AG09319 (cell line): ENCODE data around the gene NPIPA5.
"Not testable (repeated sequence)": the region's sequence is repeated elsewhere in the genome, so short reads cannot be mapped to it uniquely, and the experiment has no call there.

Experiments
- DNase-seq: peaks from one replicate; pipeline ENCODE4 v3.0.0-alpha.2; 2010; ENCODE audit warnings: low read depth; ENCODE audit errors: extremely low read depth
- CTCF ChIP-seq: IDR thresholded peaks from 2 replicates; pipeline ENCODE4 v1.5.1; 2011; ENCODE audit warnings: low read depth, mild to moderate bottlenecking, inconsistent platforms, low read length, moderate library complexity

Gene NPIPA5

DNA sequence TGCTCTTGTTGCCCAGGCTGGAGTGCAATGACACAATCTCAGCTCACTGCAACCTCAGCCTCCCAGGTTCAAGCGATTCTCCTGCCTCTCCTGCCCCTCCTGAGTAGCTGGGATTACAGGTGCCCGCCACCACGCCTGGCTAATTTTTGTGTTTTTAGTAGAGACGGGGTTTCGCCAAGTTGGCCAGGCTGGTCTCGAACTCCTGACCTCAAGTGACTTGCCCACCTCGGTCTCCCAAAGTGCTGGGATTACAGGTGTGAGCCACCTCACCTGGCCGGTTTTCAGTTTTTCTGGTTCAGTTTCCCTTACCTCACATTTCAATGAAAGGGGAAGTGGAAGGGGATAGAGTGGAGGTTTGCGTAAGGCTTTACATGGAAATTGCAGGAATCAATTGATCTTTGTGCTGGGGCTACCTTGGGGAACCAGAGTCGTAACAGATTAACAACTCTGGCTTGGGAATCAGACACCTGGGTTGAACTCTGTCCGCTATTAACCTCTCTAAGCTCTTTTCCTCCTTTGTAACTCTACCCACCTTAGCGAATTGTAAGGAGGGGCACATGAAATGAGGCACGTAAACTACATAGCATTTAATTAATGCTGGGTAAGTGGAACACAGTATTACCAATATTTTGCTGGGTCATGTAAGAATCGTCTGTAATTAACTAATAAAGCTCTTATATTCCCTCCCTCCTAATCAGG lies 20.7 kb upstream of the NPIPA5 start:
- no peak for TF ChIP-seq CTCF
- DNase-seq, result no peak

- no peak for DNase-seq
- TF ChIP-seq CTCF, result no peak
These were observed 19.0 kb upstream of the NPIPA5 start for GRCh38 chr16:15396948-15397594.

- not testable (repeated sequence) for DNase-seq
These were observed 18.4 kb upstream of the NPIPA5 start for GRCh38 chr16:15396509-15396829.

DNA sequence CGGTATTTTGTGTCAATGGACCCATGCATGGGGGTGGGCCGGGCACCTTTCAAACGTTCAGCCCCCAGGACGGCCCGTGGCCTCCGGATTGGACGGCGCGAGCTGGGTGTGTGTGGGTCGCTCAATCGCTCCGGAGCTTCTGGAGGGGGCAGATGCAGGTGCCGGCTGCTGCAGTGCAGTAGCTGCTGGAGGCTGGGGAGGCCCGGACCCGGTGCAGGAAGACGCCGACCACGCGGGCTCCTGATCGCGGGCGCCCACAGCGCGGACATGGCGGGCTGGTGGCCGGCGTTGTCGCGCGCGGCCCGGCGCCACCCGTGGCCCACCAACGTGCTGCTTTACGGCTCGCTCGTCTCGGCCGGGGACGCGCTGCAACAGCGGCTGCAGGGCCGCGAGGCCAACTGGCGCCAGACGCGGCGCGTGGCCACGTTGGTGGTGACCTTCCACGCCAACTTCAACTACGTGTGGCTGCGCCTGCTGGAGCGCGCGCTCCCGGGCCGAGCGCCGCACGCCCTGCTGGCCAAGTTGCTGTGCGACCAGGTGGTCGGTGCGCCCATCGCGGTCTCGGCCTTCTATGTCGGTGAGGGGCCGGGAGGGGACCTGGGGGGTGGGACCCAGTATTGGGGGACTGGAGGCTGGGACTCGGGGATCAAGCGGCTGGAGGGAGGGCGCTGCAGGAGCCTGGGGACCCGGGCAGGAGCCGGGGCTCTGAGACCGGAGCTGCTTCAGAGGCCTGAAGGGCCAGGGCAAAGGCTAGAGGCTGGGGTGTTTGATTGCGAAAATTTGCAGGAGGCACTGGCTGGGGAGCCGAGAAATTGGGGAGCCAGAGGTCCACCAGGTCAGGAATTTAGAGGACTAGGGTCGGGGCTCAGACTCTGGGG lies 17.8 kb upstream of the NPIPA5 start, which contains the start of gene MPV17L:
Gene MPV17L, plus strand, starts transcription at position 124 of the 878 bp plus-strand sequence. Its CDS starts 144 bp downstream, at position 268.
- not testable (repeated sequence) for DNase-seq

- DNase-seq, result not testable (repeated sequence)
These were observed 14.9 kb upstream of the NPIPA5 start for GRCh38 chr16:15393025-15393424.

- DNase-seq, result not testable (repeated sequence)
These were observed 11.8 kb upstream of the NPIPA5 start for GRCh38 chr16:15389916-15390315.

DNA sequence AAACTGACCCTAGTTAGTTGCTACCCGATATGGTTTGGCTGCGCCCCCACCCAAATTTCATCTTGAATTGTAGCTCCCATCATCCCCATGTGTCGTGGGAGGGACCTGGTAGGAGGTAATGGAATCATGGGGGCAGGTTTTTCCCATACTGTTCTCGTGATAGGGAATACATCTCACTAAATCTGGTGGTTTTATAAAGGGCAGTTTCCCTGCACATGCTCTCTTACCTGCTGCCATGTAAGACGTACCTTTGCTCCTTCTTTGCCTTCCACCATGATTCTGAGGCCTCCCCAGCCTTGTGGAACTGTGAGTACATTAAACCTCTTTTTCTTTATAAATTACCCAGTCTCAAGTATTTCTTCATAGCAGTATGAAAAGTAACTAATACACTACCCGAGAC lies 10.0 kb upstream of the NPIPA5 start:
- not testable (repeated sequence) for DNase-seq

GRCh38 chr16:15382810-15383209 lies 4.7 kb upstream of the NPIPA5 start:
- not testable (repeated sequence) for DNase-seq

- DNase-seq, result not testable (repeated sequence)
These were observed 20.6 kb downstream of the NPIPA5 start for GRCh38 chr16:15357495-15357894.

DNA sequence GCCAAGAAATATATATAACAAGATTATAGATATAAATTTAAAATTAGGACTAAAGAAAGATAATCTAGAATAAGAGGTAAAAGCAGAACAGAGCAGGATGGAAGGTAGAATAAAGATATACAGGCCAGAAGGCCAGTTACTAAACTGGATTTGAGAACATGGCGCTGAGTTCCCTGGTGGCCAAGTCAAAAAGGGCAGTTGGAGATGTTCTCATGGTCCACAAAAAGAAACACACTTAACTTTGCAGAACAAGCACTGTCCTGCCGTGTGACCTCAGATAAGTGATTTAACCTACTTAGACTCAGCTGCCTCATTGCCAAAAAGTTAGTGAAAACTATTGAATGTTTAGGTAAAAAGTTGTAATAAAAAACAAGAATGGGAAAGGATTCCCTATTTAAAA lies 23.2 kb downstream of the NPIPA5 start:
- not testable (repeated sequence) for DNase-seq

DNA sequence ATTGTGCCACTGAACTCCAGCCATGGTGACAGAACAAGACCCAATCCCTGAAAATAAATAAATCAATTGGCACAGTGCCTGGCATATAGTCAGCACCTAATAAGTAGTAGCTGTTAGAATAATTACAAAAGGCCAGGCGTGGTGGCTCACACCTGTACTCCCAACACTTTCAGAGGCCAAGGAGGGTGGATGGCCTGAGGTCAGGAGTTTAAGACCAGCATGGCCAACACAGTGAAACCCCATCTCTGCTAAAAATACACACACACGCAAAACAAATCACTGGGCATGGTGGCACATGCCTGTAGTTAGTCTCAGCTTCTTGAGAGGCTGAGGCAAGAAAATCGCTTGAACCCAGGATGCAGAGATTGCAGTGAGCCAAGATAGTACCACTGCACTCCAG lies 25.2 kb downstream of the NPIPA5 start:
- DNase-seq, result not testable (repeated sequence)

DNA sequence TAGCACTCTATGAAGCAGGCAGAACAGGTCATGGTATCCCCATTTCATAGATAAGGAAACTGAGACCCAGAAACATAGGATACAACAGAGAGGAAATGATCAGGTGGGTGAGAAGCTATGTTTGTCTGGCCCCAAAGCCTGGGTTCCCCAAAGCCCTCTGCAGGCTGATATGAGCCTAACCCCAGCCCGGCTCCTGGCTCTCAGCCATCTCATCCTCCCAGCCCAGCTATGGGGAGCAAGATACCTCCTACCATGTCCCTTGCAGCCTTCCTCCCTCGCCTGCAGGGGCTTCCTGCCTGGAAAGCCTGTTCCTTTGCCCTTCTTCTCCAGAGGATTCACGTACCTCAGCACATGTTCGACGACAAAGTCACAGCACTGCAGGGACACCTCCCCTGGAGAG lies 26.3 kb downstream of the NPIPA5 start:
- DNase-seq, result not testable (repeated sequence)

DNA sequence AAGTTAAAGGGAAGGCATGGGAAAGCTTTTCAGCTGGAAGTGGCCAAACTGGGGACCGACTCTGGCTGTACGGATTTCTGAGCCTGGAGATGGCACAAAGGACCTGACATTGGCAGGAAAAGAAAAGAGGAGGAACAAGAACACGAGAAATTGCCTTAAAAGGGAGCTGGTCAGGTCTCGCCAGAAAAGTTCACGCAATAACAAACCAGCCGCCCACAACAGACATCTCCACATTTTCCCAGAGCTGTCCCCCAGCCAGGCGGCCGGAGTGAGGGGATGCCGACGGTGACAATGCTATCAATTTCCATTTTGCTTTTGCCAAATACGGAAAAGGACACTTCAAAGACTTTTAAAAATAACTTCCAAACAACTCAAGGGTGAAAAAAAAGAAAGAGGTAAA lies 26.8 kb downstream of the NPIPA5 start:
- DNase-seq, result not testable (repeated sequence)

GRCh38 chr16:15348721-15349120 lies 29.4 kb downstream of the NPIPA5 start:
- DNase-seq, result not testable (repeated sequence)

- not testable (repeated sequence) for DNase-seq
These were observed 35.8 kb downstream of the NPIPA5 start for GRCh38 chr16:15342337-15342736.

- not testable (repeated sequence) for DNase-seq
These were observed 39.1 kb downstream of the NPIPA5 start for GRCh38 chr16:15338986-15339385.

DNA sequence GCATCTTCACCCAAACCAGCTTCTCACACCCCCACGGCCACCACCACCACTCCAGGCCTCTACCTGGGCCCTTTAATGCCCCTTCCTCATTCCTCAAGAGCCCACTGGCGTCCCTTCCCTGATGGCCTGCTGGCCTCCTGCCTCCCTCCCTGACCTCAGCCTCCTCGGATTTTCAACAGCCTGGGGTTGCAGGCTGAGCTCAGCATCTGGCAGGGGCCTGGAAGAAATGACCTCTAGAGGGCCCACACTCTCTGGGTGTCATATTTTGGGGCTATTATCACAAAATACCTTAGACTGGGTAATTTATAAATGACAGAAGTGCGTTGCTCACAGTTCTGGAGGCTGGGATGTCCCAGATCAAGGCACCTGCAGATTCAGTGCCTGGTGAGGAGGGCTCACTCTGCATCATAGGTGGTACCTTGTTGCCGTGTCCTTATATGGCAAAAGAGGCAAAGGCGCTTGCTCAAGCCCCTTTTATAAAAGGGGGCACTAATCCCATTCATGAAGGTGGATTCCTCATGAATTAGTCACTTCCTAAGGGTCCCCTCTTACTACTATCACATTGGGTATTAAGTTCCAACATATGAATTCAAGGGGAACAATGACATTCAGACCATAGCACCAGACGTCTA lies 40.0 kb downstream of the NPIPA5 start:
- not testable (repeated sequence) for DNase-seq

GRCh38 chr16:15335609-15336008 lies 42.5 kb downstream of the NPIPA5 start:
- DNase-seq, result not testable (repeated sequence)
